HepG2 (cell line): ENCODE data around the gene SIK3. TPM values are rescaled to one million over a fixed set of nuclear protein-coding genes. Genes with fewer than 3 reads are reported as not detected.

Experiments
- ARNTL ChIP-seq: sonication (generic); formaldehyde crosslinking; IDR thresholded peaks from 2 replicates; pipeline ENCODE4 v1.4.0; 2020; ENCODE audit warnings: mild to moderate bottlenecking, missing genetic modification reagents
- FOXM1 ChIP-seq: sonication (generic); formaldehyde crosslinking; IDR thresholded peaks from 2 replicates; pipeline ENCODE4 v1.5.0; 2020; ENCODE audit warnings: missing genetic modification reagents
- HMG20B ChIP-seq: conservative IDR thresholded peaks from 2 replicates; pipeline ENCODE4 v1.6.1; 2016; ENCODE audit warnings: missing genetic modification reagents, missing compliant biosample characterization
- IKZF1 ChIP-seq: fragments of 450-650 bp; IDR thresholded peaks from 2 replicates; pipeline ENCODE4 v1.7.1; 2016
- IRX3 ChIP-seq: sonication (generic); formaldehyde crosslinking; IDR thresholded peaks from 2 replicates; pipeline ENCODE4 v1.8.1; 2023; ENCODE audit warnings: mild to moderate bottlenecking, low read depth, missing genetic modification reagents, borderline replicate concordance
- KDM2A ChIP-seq: sonication (generic); formaldehyde crosslinking; IDR thresholded peaks from 2 replicates; pipeline ENCODE4 v1.4.0; 2020; ENCODE audit warnings: low read depth, missing genetic modification reagents, borderline replicate concordance
- NFIC ChIP-seq: IDR thresholded peaks from 2 replicates; pipeline ENCODE4 v1.6.1; 2012; ENCODE audit warnings: mild to moderate bottlenecking, low read length, inconsistent platforms
- PHF20 ChIP-seq: sonication (generic); formaldehyde crosslinking; IDR thresholded peaks from 2 replicates; pipeline ENCODE4 v1.5.0; 2020; ENCODE audit warnings: mild to moderate bottlenecking, missing genetic modification reagents
- SMAD3 ChIP-seq: sonication (generic); formaldehyde crosslinking; IDR thresholded peaks from 2 replicates; pipeline ENCODE4 v1.4.0; 2020; ENCODE audit warnings: missing genetic modification reagents
- TCF12 ChIP-seq, 2 experiments: fragments of 450-650 bp in 1 of 2; sonication (generic) in 1 of 2; formaldehyde crosslinking in 1 of 2; IDR thresholded peaks; 2 replicates each; pipeline versions ENCODE4 v1.6.1 to v1.8.0; 2017 to 2022; ENCODE audit warnings: antibody characterized with exemption in 1 of 2, mild to moderate bottlenecking in 1 of 2, missing genetic modification reagents in 1 of 2, moderate library complexity in 1 of 2
- TFDP1 ChIP-seq: IDR thresholded peaks from 2 replicates; pipeline ENCODE4 v1.6.1; 2016; ENCODE audit warnings: missing compliant biosample characterization, missing genetic modification reagents, borderline replicate concordance
- ZFP36L2 ChIP-seq: sonication (generic); formaldehyde crosslinking; IDR thresholded peaks from 2 replicates; pipeline ENCODE4 v1.4.0; 2020; ENCODE audit warnings: missing genetic modification reagents
- ZHX1 ChIP-seq: sonication (generic); formaldehyde crosslinking; IDR thresholded peaks from 2 replicates; pipeline ENCODE4 v1.8.1; 2022; ENCODE audit warnings: low read depth, mild to moderate bottlenecking, missing genetic modification reagents
- ZNF7 ChIP-seq: IDR thresholded peaks from 2 replicates; pipeline ENCODE4 v1.6.1; 2016; ENCODE audit warnings: missing biosample characterization, missing genetic modification reagents
- ZNF800 ChIP-seq: sonication (generic); formaldehyde crosslinking; IDR thresholded peaks from 2 replicates; pipeline ENCODE4 v1.4.0; 2020; ENCODE audit warnings: missing genetic modification reagents
- ZSCAN12 ChIP-seq: sonication (generic); formaldehyde crosslinking; IDR thresholded peaks from 2 replicates; pipeline ENCODE4 v1.9.0; 2021; ENCODE audit warnings: mild to moderate bottlenecking, missing genetic modification reagents
- ZSCAN29 ChIP-seq: sonication (generic); formaldehyde crosslinking; conservative IDR thresholded peaks from 2 replicates; pipeline ENCODE4 v1.4.0; 2020; ENCODE audit warnings: mild to moderate bottlenecking, missing genetic modification reagents
- polyA plus RNA-seq, 8 experiments: library from polyadenylated mRNA; depleted of rRNA in 3 of 8; stranded (reverse) in 7 of 8; unstranded in 1 of 8; fragments of >200 nt; fragmentation: Illumina TruSeq in 4 of 8; extraction: Trizol in 4 of 8; gene quantifications; 2 replicates each; pipeline versions ENCODE4 v1.2.1 to v1.2.3, GENCODE V29; 2011 to 2016; ENCODE audit warnings: low read depth in 4 of 8, missing spikeins in 1 of 8, mixed read lengths in 1 of 8; ENCODE audit not compliant: insufficient read depth in 1 of 8
- total RNA-seq, 5 experiments: library from RNA; depleted of rRNA; stranded (reverse); fragments of >200 nt; fragmentation: Illumina TruSeq; extraction: Trizol; gene quantifications; 2 replicates each; pipeline ENCODE4 v1.2.3, GENCODE V29; 2016; ENCODE audit warnings: low read depth in 1 of 5
- TF ChIP-seq, protein P1 (sequence below): sonication (generic); formaldehyde crosslinking; conservative IDR thresholded peaks from 2 replicates; pipeline ENCODE4 v1.4.0; 2020; ENCODE audit warnings: missing genetic modification reagents
- TF ChIP-seq, protein P2 (sequence below): sonication (generic); formaldehyde crosslinking; IDR thresholded peaks from 2 replicates; pipeline ENCODE4 v1.4.0; 2020; ENCODE audit warnings: missing genetic modification reagents

Gene SIK3
- total and polyA plus RNA-seq, 2 of the 13 experiments (the other 11 are each of a cell fraction or from before 2014, with no cell fraction given): 5.7 to 9.8 TPM

DNA sequence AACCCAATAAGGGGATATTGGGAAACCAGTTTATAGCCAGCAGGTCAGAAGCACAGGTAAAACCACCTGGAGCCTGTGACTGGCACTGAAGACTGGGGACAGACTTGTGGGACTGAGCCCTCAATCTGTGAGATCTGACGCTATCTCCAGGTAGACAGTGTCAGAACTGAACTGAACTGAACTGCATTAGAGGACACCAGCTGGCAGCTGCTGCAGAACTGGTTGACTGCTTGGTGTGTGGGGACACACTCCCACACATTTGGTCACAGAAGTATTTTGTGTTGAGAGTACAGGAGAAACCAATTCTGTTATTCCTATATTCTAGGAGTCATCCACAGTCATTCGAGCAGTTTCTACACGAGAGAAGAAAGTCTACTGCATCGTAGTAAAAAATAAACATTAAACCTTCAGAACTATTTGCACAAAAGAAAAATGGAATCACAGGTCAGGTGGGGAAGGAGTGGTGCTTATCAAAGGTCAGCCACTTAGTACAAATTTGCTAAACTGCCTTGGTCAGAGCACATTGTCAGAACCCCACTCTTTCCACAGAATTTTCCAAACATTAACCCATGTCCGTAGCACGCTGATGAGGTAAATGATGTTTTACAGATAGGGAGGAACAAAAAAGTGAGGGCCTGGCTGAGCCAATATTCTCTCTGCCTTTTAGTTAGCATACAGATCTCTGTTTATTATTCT lies 77.2 kb downstream of the SIK3 start (continued):
- TF ChIP-seq ZNF7 (CRISPR knock-in tag): no peak
- TF ChIP-seq, protein P1, sequence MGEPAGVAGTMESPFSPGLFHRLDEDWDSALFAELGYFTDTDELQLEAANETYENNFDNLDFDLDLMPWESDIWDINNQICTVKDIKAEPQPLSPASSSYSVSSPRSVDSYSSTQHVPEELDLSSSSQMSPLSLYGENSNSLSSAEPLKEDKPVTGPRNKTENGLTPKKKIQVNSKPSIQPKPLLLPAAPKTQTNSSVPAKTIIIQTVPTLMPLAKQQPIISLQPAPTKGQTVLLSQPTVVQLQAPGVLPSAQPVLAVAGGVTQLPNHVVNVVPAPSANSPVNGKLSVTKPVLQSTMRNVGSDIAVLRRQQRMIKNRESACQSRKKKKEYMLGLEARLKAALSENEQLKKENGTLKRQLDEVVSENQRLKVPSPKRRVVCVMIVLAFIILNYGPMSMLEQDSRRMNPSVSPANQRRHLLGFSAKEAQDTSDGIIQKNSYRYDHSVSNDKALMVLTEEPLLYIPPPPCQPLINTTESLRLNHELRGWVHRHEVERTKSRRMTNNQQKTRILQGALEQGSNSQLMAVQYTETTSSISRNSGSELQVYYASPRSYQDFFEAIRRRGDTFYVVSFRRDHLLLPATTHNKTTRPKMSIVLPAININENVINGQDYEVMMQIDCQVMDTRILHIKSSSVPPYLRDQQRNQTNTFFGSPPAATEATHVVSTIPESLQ (CRISPR knock-in tag): no peak
- TF ChIP-seq SMAD3 (CRISPR knock-in tag): peak; percentile 40; the same call in 1 of the 2 replicates
- TF ChIP-seq ARNTL (CRISPR knock-in tag): no peak
- no peak for TF ChIP-seq ZSCAN12
- TF ChIP-seq NFIC: peak; percentile 47; the same call in 1 of the 2 replicates
- TF ChIP-seq, protein P2, sequence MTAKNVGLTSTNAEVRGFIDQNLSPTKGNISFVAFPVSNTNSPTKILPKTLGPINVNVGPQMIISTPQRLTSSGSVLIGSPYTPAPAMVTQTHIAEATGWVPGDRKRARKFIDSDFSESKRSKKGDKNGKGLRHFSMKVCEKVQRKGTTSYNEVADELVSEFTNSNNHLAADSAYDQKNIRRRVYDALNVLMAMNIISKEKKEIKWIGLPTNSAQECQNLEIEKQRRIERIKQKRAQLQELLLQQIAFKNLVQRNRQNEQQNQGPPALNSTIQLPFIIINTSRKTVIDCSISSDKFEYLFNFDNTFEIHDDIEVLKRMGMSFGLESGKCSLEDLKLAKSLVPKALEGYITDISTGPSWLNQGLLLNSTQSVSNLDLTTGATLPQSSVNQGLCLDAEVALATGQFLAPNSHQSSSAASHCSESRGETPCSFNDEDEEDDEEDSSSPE (CRISPR knock-in tag): no peak
- no peak for TF ChIP-seq IKZF1
- TF ChIP-seq TFDP1 (CRISPR knock-in tag): peak; percentile 13; the same call in 1 of the 2 replicates
- TF ChIP-seq IRX3 (CRISPR knock-in tag): no peak
- no peak for TF ChIP-seq TCF12 (IDR thresholded peaks at IDR 0.05)
- TF ChIP-seq TCF12 (CRISPR knock-in tag; IDR thresholded peaks at IDR 0.05): no peak
- no peak for TF ChIP-seq ZNF800 (CRISPR knock-in tag)
- no peak for TF ChIP-seq KDM2A (CRISPR knock-in tag)
- no peak for TF ChIP-seq ZSCAN29 (CRISPR knock-in tag)
- no peak for TF ChIP-seq FOXM1 (CRISPR knock-in tag)
- no peak; the same call in 1 of the 2 replicates for TF ChIP-seq PHF20 (CRISPR knock-in tag)
- TF ChIP-seq HMG20B (CRISPR knock-in tag): peak; percentile 54; the same call in 1 of the 2 replicates
- TF ChIP-seq ZFP36L2 (CRISPR knock-in tag): no peak
- no peak for TF ChIP-seq ZHX1
